SK-N-MC (cell line): ENCODE results near the gene DAD1.

Experiments
- DNase-seq: peaks from one replicate; pipeline ENCODE4 v3.0.0-alpha.2; 2011; ENCODE audit warnings: low read depth, low spot score
- H3K27ac ChIP-seq: fragments of 200-600 bp; sonication (generic); 2 replicates; pipeline ENCODE4 v1.5.1; 2016; ENCODE audit warnings: mixed run types
- H3K36me3 ChIP-seq: fragments of 200-600 bp; sonication (generic); 2 replicates; pipeline ENCODE4 v1.6.1; 2017; ENCODE audit warnings: antibody characterized with exemption, low read length, mixed read lengths; ENCODE audit not compliant: insufficient read depth
- H3K4me3 ChIP-seq: fragments of 200-600 bp; sonication (generic); 2 replicates; pipeline ENCODE4 v1.5.1; 2016
- H3K9ac ChIP-seq: fragments of 200-600 bp; sonication (generic); 2 replicates; pipeline ENCODE4 v1.8.0; 2017; ENCODE audit warnings: mixed run types, mixed read lengths; ENCODE audit not compliant: insufficient read length
- H3K9me3 ChIP-seq: fragments of 200-600 bp; sonication (generic); 2 replicates; pipeline ENCODE4 v1.6.1; 2017; ENCODE audit warnings: low read depth, mild to moderate bottlenecking, antibody characterized with exemption, low read length, moderate library complexity, mixed read lengths
- EZH2 ChIP-seq: fragments of 200-600 bp; sonication (generic); IDR thresholded peaks from one replicate; pipeline ENCODE4 v1.6.1; 2017; ENCODE audit warnings: antibody characterized with exemption
- FOXP2 ChIP-seq: optimal IDR thresholded peaks from 2 replicates; pipeline ENCODE3; 2011; ENCODE audit warnings: mild to moderate bottlenecking, moderate library complexity; ENCODE audit not compliant: insufficient read depth; ENCODE audit errors: extremely low read length, control extremely low read depth
- POLR2AphosphoS5 ChIP-seq: IDR thresholded peaks from 2 replicates; pipeline ENCODE4 v1.6.1; 2012; ENCODE audit warnings: mild to moderate bottlenecking, low read depth, low read length, borderline replicate concordance

DAD1 gene

DNA sequence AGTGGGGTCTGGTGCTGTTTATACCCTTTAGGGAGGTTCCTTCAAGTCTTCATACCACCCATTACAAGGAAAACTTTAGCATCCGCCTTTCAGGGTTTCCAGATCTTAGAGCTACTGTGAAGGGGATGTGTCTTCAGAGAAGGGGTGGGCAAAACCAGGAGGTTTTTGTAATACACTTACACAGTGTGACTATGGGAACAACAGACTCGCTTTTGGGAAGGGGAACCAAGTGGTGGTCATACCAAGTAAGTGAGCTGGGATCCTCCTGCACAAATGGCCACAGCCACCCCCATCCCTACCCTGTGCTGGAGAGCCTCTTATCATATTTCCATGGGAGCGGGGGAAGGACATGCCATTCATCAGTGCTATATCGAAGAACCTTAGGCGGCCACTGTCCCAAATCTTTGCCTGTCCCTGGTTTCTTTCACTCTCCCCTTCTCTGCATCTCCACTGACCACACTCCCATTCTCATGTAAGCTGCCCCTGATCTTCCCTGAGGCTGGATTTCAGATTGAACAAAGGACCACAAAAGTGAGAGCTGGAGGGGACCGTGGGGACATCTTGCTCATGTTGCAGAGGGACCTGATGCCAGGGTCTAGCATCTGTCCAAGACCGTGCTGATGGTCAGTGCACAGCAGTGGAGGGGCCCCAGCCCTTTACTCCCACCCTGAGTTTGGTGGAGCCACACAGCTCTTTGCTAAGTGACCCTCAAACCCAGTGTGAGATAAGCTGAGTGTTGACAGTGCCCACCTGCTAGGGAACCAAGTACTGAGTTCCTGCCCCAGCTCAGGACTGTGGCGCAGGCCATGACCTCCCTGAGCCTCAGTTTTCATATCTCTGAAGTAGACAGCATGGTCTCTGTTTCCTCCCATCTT is 51.4 kb downstream of the DAD1 start:
- H3K36me3 ChIP-seq = no peaks in the 10 kb centered on the region
- DNase-seq = no peak
- TF ChIP-seq POLR2AphosphoS5 (no peak), EZH2 (no peak), FOXP2 (no peak)
- no peak overlapping the region for H3K27ac ChIP-seq
- H3K9ac ChIP-seq = no peak overlapping the region
- no peaks in the 10 kb centered on the region for H3K9me3 ChIP-seq
- no peak overlapping the region for H3K4me3 ChIP-seq

GRCh38 chr14:22536853-22537338 is 52.1 kb downstream of the DAD1 start:
- Histone ChIP-seq H3K9me3 (no peaks in the 10 kb centered on the region), H3K27ac (no peak overlapping the region), H3K9ac (no peak overlapping the region), H3K4me3 (no peak overlapping the region), H3K36me3 (no peaks in the 10 kb centered on the region)
- TF ChIP-seq POLR2AphosphoS5 = no peak
- TF ChIP-seq EZH2 = no peak
- no peak for TF ChIP-seq FOXP2
- no peak for DNase-seq

- TF ChIP-seq POLR2AphosphoS5 (no peak), EZH2 (no peak), FOXP2 (no peak)
- Histone ChIP-seq H3K36me3 (no peaks in the 10 kb centered on the region), H3K4me3 (no peak overlapping the region)
Measured at GRCh38 chr14:22535916-22536315, 53.1 kb downstream of the DAD1 start.

GRCh38 chr14:22535126-22535525 is 53.9 kb downstream of the DAD1 start:
- H3K36me3 ChIP-seq = no peaks in the 10 kb centered on the region
- TF ChIP-seq EZH2 = no peak
- TF ChIP-seq POLR2AphosphoS5 = no peak
- TF ChIP-seq FOXP2 = no peak
- no peak for DNase-seq
- H3K9ac ChIP-seq = no peak overlapping the region
- no peak overlapping the region for H3K27ac ChIP-seq
- H3K9me3 ChIP-seq = no peaks in the 10 kb centered on the region
- no peak overlapping the region for H3K4me3 ChIP-seq

More at GRCh38 chr14:22535916-22536315, 53.1 kb downstream of the DAD1 start:
- Histone ChIP-seq H3K9me3 (no peaks in the 10 kb centered on the region), H3K9ac (no peak overlapping the region), H3K27ac (no peak overlapping the region)
- DNase-seq = no peak

- DNase-seq = no peak
- H3K27ac ChIP-seq = no peak overlapping the region
- no peaks in the 10 kb centered on the region for H3K9me3 ChIP-seq
- TF ChIP-seq FOXP2 (no peak), POLR2AphosphoS5 (no peak), EZH2 (no peak)
- no peak overlapping the region for H3K4me3 ChIP-seq
- H3K36me3 ChIP-seq = no peaks in the 10 kb centered on the region
- H3K9ac ChIP-seq = no peak overlapping the region
Measured at GRCh38 chr14:22534547-22534946, 54.5 kb downstream of the DAD1 start.

GRCh38 chr14:22533739-22534359 is 55.2 kb downstream of the DAD1 start:
- H3K4me3 ChIP-seq = no peak overlapping the region
- no peaks in the 10 kb centered on the region for H3K9me3 ChIP-seq
- no peak overlapping the region for H3K27ac ChIP-seq
- H3K9ac ChIP-seq = no peak overlapping the region
- no peak for DNase-seq
- TF ChIP-seq POLR2AphosphoS5 (no peak), EZH2 (no peak), FOXP2 (no peak)
- H3K36me3 ChIP-seq = no peaks in the 10 kb centered on the region

- no peaks in the 10 kb centered on the region for H3K9me3 ChIP-seq
- H3K27ac ChIP-seq = peak overlapping the region; percentile 42
- no peak overlapping the region for H3K9ac ChIP-seq
Measured at GRCh38 chr14:22533057-22533704, 55.8 kb downstream of the DAD1 start.

GRCh38 chr14:22532345-22533056 is 56.5 kb downstream of the DAD1 start:
- TF ChIP-seq FOXP2 (no peak), POLR2AphosphoS5 (no peak), EZH2 (no peak)
- peak overlapping the region; percentile 42 for H3K27ac ChIP-seq
- no peak for DNase-seq
- H3K4me3 ChIP-seq = no peak overlapping the region; the same call in 1 of the 2 replicates
- H3K9me3 ChIP-seq = no peaks in the 10 kb centered on the region
- no peak overlapping the region for H3K9ac ChIP-seq
- H3K36me3 ChIP-seq = no peaks in the 10 kb centered on the region

More at GRCh38 chr14:22533057-22533704, 55.8 kb downstream of the DAD1 start:
- no peak for DNase-seq
- H3K4me3 ChIP-seq = no peak overlapping the region
- no peak for TF ChIP-seq FOXP2
- TF ChIP-seq POLR2AphosphoS5 = no peak
- no peak for TF ChIP-seq EZH2
- no peaks in the 10 kb centered on the region for H3K36me3 ChIP-seq
